Adrenal gland (tissue), 5 donors: ENCODE results near the gene FAM174C.

ENCODE experiments used
- POLR2A ChIP-seq, 2 donors: fragments of 450-650 bp; IDR thresholded peaks; one replicate each; pipeline ENCODE4 v1.6.1; 2017; ENCODE audit warnings: antibody characterized with exemption in 2 of 2, mild to moderate bottlenecking in 2 of 2, moderate library complexity in 1 of 2
- TF ChIP-seq, protein P1 (sequence below), 6 experiments: fragments of 450-650 bp in 4 of 6; fragments of 200-600 bp in 2 of 6; sonication (generic) in 1 of 6; IDR thresholded peaks; 1 replicate in 5 of 6; 2 replicates in 1 of 6; pipeline versions ENCODE4 v1.5.1 to v1.8.0; 2016 to 2021; ENCODE audit warnings: antibody characterized with exemption in 6 of 6, mild to moderate bottlenecking in 2 of 6, moderate library complexity in 1 of 6
- donor health status: DM: no; HTN: no; CAD: no.

DNA sequence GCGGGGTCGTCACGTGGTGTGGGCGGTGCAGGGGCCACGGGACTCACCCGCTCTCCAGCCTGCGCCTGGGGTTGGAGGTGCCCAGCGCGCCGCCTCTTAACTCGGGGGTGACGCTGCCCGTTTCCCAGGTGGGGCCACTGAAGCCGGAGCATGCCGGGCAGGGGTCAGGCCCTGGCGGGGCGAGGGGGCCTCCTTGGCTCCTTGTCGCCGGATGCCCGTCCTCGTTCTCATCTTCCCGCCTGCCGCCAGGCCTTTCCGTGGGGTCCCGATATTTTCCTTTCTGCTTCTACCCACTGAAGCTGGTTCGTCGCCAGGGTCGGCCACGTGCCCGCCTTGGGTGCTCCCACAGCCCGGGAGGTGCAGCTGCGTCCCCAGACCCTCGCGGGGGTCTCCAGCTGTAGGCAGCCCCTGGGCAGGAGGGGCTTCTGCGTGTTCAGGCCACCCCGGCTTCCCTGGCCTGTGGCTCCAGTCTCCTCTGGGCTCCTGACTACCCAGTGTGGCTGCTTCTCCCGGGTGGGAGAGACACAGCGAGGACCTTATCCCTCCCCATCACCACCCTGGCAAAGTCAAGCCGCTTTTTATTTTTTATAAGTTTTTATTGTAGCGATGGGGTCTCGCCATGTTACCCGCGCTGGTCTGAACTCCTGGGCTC is 772 bp downstream of the FAM174C start:
- TF ChIP-seq, protein P1, sequence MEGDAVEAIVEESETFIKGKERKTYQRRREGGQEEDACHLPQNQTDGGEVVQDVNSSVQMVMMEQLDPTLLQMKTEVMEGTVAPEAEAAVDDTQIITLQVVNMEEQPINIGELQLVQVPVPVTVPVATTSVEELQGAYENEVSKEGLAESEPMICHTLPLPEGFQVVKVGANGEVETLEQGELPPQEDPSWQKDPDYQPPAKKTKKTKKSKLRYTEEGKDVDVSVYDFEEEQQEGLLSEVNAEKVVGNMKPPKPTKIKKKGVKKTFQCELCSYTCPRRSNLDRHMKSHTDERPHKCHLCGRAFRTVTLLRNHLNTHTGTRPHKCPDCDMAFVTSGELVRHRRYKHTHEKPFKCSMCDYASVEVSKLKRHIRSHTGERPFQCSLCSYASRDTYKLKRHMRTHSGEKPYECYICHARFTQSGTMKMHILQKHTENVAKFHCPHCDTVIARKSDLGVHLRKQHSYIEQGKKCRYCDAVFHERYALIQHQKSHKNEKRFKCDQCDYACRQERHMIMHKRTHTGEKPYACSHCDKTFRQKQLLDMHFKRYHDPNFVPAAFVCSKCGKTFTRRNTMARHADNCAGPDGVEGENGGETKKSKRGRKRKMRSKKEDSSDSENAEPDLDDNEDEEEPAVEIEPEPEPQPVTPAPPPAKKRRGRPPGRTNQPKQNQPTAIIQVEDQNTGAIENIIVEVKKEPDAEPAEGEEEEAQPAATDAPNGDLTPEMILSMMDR (IDR thresholded peaks at IDR 0.05), result no peak
- TF ChIP-seq POLR2A (IDR thresholded peaks at IDR 0.05), result no peak
